Measurements from ENCODE around the gene ALG12. TPM values are rescaled to one million over a fixed set of nuclear protein-coding genes. Genes with fewer than 3 reads are reported as not detected.

ALG12 gene
- total RNA-seq, 1 experiment from 2014 or later: 16.3 TPM

- DNase-seq (ENCODE audit: low read depth): no peak
Observed at GRCh38 chr22:49958366-49958921, 40.2 kb upstream of the ALG12 start.

- DNase-seq (ENCODE audit: low read depth): no peak
Observed at GRCh38 chr22:49957826-49958365, 39.7 kb upstream of the ALG12 start.

GRCh38 chr22:49956914-49957825 lies 38.9 kb upstream of the ALG12 start:
- DNase-seq (ENCODE audit: low read depth): no peak

- DNase-seq (ENCODE audit: low read depth): no peak
Observed at GRCh38 chr22:49956418-49956770, 38.2 kb upstream of the ALG12 start.

GRCh38 chr22:49955581-49956417 lies 37.6 kb upstream of the ALG12 start:
- no peak for DNase-seq (ENCODE audit: low read depth)

- no peak for DNase-seq (ENCODE audit: low read depth)
Observed at GRCh38 chr22:49954991-49955580, 36.8 kb upstream of the ALG12 start.

- no peak for DNase-seq (ENCODE audit: low read depth)
Observed at GRCh38 chr22:49954354-49954753, 36.1 kb upstream of the ALG12 start.

GRCh38 chr22:49953680-49954344 lies 35.6 kb upstream of the ALG12 start:
- no peak for DNase-seq (ENCODE audit: low read depth)

GRCh38 chr22:49953027-49953679 lies 34.9 kb upstream of the ALG12 start:
- DNase-seq (ENCODE audit: low read depth): no peak

- DNase-seq (ENCODE audit: low read depth): peak; percentile 60
Observed at GRCh38 chr22:49951986-49952896, 34.0 kb upstream of the ALG12 start.

- DNase-seq (ENCODE audit: low read depth): no peak
Observed at GRCh38 chr22:49951678-49951985, 33.4 kb upstream of the ALG12 start.

GRCh38 chr22:49951000-49951677 lies 32.9 kb upstream of the ALG12 start:
- no peak for DNase-seq (ENCODE audit: low read depth)

- no peak for DNase-seq (ENCODE audit: low read depth)
Observed at GRCh38 chr22:49950396-49950994, 32.3 kb upstream of the ALG12 start.

GRCh38 chr22:49949914-49950292 lies 31.7 kb upstream of the ALG12 start:
- no peak for DNase-seq (ENCODE audit: low read depth)

GRCh38 chr22:49948958-49949913 lies 31.0 kb upstream of the ALG12 start:
- DNase-seq (ENCODE audit: low read depth): no peak

- no peak for DNase-seq (ENCODE audit: low read depth)
Observed at GRCh38 chr22:49948116-49948957, 30.1 kb upstream of the ALG12 start.

- DNase-seq (ENCODE audit: low read depth): no peak
Observed at GRCh38 chr22:49947296-49947622, 29.0 kb upstream of the ALG12 start.

Data from Daoy (cell line).